Erythroblast (primary cell): Measurements from ENCODE around the gene MME.

Source experiments
- GATA1 ChIP-seq: IDR thresholded peaks from 2 replicates; pipeline ENCODE4 v1.6.1; 2011; ENCODE audit warnings: low read depth, mild to moderate bottlenecking, control low read depth, low read length, moderate library complexity
- POLR2A ChIP-seq: IDR thresholded peaks from 2 replicates; pipeline ENCODE4 v1.6.1; 2011; ENCODE audit warnings: mild to moderate bottlenecking, low read length

GRCh38 chr3:155173771-155174170, 93.7 kb downstream of the MME start:
- TF ChIP-seq POLR2A (no peak), GATA1 (no peak)
